GM13977 (cell line): ENCODE data around the gene SBNO2.

Source experiments
- DNase-seq: peaks from one replicate; pipeline ENCODE4 v3.0.0; 2012; ENCODE audit warnings: low spot score
- in situ Hi-C: fragments of 300-500 bp; cut with MboI; formaldehyde crosslinking; loops from one replicate; pipeline ENCODE4 v1.12.0; 2022; ENCODE audit warnings: low sequenced_read_pairs, low pct_unique_long_range_greater_than_20kb, mixed read lengths, inconsistent platforms; ENCODE audit not compliant: unreplicated experiment
- TF ChIP-seq, protein P1 (sequence below): IDR thresholded peaks from 2 replicates; pipeline ENCODE4 v1.5.1; 2012; ENCODE audit warnings: mild to moderate bottlenecking, control low read depth; ENCODE audit not compliant: insufficient read depth; ENCODE audit errors: extremely low read depth, missing control alignments

SBNO2 gene

DNA sequence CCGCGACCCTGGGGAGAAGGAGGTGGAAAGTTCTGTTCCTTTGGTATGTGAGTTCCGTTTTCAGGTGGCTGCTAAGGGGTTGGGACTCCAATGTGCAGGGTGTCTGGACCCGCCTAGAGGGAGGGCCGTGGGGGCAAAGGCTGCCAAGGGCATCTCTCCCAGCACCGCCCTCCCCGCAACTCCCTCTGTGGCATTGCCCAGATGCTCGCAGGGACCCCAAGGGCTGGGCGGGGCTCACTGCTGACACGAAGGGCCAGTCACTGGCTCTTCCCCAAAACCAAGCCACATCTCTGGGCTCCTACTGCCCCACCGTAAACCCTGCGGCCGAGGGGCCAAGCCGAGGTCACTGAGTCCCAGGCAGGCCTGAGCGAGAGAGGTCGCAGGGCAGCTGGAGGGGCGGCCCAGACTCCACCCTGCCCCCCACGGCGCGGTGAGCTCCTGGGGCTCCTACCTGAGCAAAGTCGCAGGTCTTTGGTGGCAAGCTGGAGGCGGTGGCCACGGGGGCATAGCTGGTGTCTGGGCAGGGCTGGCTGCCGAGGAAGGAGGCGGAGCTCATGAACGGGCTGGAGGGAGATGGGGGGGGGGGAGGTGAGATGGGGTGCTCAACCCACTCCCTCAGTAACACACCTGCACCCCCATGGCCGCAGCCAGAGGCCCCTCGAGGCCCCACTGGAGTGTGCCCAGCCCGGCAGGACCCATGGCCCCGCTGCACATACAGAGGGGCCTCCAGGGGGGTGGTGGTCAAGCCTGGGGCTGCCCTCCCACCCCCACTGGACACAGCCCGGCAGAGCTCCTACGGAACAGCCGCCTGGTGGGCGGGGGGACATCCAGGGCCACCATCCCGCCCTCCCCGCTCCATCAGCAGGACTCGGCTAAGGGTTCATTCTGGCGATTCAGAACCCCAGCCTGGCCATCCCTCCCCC, 26.9 kb downstream of the SBNO2 start:
- TF ChIP-seq, protein P1, sequence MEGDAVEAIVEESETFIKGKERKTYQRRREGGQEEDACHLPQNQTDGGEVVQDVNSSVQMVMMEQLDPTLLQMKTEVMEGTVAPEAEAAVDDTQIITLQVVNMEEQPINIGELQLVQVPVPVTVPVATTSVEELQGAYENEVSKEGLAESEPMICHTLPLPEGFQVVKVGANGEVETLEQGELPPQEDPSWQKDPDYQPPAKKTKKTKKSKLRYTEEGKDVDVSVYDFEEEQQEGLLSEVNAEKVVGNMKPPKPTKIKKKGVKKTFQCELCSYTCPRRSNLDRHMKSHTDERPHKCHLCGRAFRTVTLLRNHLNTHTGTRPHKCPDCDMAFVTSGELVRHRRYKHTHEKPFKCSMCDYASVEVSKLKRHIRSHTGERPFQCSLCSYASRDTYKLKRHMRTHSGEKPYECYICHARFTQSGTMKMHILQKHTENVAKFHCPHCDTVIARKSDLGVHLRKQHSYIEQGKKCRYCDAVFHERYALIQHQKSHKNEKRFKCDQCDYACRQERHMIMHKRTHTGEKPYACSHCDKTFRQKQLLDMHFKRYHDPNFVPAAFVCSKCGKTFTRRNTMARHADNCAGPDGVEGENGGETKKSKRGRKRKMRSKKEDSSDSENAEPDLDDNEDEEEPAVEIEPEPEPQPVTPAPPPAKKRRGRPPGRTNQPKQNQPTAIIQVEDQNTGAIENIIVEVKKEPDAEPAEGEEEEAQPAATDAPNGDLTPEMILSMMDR, result no peak
- in situ Hi-C loops, result no loop called here
- DNase-seq, result no peak

DNA sequence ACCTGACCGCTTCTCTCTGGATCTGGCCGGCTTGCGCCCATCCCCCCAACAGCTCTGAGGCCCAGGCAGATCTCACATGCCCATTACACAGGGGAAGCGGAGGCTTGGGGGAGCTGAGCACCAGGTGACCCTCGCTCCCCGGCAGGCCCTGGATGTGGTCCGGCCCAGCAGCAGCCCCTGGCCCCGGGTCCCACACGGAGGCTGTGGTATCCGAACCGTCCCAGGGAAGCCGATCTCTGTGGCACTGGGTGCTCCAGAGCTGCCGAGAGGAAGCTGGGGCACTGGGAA, 27.7 kb downstream of the SBNO2 start:
- TF ChIP-seq, protein P1, result no peak
- in situ Hi-C loops, result no loop called here
- no peak for DNase-seq

DNA sequence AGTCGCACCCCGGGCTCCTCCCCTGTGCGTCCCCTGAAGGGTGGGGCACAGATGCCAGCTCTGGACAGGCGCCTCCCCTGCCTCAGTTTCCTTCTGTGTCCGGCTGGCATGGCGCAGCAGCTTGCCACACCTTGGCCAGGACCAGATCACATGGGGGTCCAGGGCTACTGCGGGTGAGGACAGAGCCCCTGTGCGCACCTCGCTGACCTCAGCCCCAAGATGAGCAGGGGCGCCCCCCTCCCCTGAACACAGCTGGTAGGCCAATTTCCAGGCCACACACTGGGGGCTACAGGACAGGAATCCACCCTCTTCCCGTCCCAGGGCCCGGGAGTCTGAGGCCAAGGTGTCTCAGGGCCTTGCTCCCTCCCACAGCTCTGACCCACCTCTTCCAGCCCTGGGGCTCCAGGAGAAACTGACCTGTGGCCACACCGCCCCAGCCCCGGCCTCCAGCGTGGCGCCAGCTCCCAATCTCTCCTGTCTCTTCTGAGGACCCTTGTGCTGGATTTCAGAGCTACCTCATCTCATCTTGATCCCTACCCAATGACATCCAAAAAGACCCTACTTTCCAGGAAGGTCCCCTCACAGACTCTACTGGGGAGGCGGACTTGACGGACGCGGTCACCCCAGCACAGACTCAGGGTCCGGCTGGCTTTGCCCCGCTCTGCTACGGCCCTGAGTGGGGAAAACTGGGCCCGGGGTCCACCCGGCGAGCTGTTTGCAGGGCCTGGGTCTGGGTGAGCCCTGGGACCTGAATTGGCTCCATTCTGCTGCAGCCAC, 28.2 kb downstream of the SBNO2 start:
- DNase-seq, result no peak
- in situ Hi-C loops, result no loop called here
- TF ChIP-seq, protein P1, result no peak

DNA sequence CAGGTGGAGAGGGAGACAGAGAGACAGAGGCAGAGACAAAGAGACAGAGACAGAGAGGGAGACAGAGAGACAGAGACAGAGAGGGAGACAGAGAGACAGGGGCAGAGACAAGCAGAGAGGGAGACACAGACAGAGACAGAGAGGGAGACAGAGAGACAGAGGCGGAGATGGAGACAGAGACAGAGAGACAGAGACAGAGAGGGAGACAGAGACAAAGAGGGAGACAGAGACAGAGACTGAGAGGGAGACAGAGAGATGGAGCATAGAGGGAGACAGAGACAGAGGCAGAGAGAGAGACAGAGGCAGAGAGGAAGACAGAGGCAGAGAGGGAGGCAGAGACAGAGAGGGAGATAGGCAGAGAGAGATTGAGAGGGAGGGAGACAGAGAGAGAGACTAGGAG, 29.3 kb downstream of the SBNO2 start:
- TF ChIP-seq, protein P1, result no peak
- no peak for DNase-seq
- in situ Hi-C loops, result no loop called here

DNA sequence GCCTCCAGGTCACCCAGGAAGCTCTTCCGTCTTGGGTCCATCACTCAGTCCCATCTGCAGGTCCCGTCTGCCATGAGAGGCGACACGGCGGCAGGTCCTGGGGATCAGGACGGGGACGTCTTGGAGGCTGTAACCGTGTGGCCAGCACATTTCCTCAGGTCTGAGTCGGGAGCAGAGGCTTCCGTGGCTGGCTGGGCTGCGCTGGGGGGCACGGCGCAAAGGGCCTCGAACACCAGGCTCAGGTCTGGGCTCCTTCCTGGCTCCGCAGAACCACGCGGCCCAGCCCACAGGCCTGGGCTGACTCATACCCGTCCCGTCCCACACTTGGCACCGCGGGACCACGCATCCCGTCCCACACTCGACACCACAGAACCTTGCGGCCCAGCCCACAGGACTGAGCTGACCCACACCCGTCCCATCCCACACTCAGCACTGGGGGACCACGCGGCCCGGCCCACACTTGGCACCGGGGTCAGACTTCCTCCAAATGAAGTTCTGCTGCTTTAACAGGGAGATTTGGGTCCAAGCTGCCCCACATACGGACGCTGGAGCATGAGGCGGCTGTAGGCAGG, 30.2 kb downstream of the SBNO2 start:
- no peak for DNase-seq
- TF ChIP-seq, protein P1, result no peak
- in situ Hi-C loops, result no loop called here

DNA sequence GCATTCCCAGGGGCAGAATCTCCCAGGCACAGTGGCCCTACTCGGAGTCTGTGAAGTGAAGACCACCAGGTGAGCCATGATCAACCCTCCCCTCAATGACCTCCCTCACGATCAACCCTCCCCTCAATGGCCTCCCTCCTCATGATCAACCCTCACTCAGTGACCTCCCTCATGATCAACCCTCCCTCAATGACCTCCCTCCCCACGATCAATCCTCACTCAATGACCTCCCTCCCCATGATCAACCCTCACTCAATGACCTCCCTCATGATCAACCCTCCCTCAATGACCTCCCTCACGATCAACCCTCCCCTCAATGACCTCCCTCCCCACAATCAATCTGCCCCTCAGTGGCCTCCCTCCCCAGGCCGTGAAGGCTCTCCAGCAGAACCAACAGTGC, 32.1 kb downstream of the SBNO2 start:
- in situ Hi-C loops, result no loop called here
- no peak for DNase-seq
- TF ChIP-seq, protein P1, result no peak
